Brain pericyte (primary cell): Measurements from ENCODE around the gene TNFRSF19.

Experiments used
- DNase-seq: peaks from one replicate; pipeline ENCODE4 v3.0.0-alpha.2; 2012; ENCODE audit warnings: low read depth, low spot score

TNFRSF19 gene

GRCh38 chr13:23683084-23683483 is 112.9 kb downstream of the TNFRSF19 start:
- no peak for DNase-seq

- DNase-seq = no peak
Measured at GRCh38 chr13:23684647-23685046, 114.4 kb downstream of the TNFRSF19 start.

- no peak for DNase-seq
Measured at GRCh38 chr13:23685416-23685815, 115.2 kb downstream of the TNFRSF19 start.

GRCh38 chr13:23686948-23687347 is 116.7 kb downstream of the TNFRSF19 start:
- DNase-seq = no peak

- no peak for DNase-seq
Measured at GRCh38 chr13:23687614-23688013, 117.4 kb downstream of the TNFRSF19 start.

GRCh38 chr13:23688336-23688735 is 118.1 kb downstream of the TNFRSF19 start:
- DNase-seq = no peak

GRCh38 chr13:23690668-23691067 is 120.5 kb downstream of the TNFRSF19 start:
- DNase-seq = no peak

- DNase-seq = no peak
Measured at GRCh38 chr13:23692816-23693215, 122.6 kb downstream of the TNFRSF19 start.

- DNase-seq = no peak
Measured at GRCh38 chr13:23695196-23695595, 125.0 kb downstream of the TNFRSF19 start.

- DNase-seq = no peak
Measured at GRCh38 chr13:23695711-23696464, 125.7 kb downstream of the TNFRSF19 start.

- DNase-seq = no peak
Measured at GRCh38 chr13:23696610-23697009, 126.4 kb downstream of the TNFRSF19 start.

- no peak for DNase-seq
Measured at GRCh38 chr13:23697772-23698313, 127.6 kb downstream of the TNFRSF19 start.

- no peak for DNase-seq
Measured at GRCh38 chr13:23699271-23699670, 129.1 kb downstream of the TNFRSF19 start.

- no peak for DNase-seq
Measured at GRCh38 chr13:23701186-23701585, 131.0 kb downstream of the TNFRSF19 start.

- DNase-seq = peak; percentile 92
Measured at GRCh38 chr13:23701636-23702035, 131.4 kb downstream of the TNFRSF19 start.

- no peak for DNase-seq
Measured at GRCh38 chr13:23703246-23703860, 133.1 kb downstream of the TNFRSF19 start.

GRCh38 chr13:23705583-23705982 is 135.4 kb downstream of the TNFRSF19 start:
- no peak for DNase-seq

- no peak for DNase-seq
Measured at GRCh38 chr13:23707674-23708073, 137.5 kb downstream of the TNFRSF19 start.

GRCh38 chr13:23709536-23709935 is 139.3 kb downstream of the TNFRSF19 start:
- no peak for DNase-seq

GRCh38 chr13:23710366-23710765 is 140.2 kb downstream of the TNFRSF19 start:
- no peak for DNase-seq

GRCh38 chr13:23711355-23711754 is 141.1 kb downstream of the TNFRSF19 start:
- DNase-seq = no peak

GRCh38 chr13:23714672-23715071 is 144.5 kb downstream of the TNFRSF19 start:
- DNase-seq = no peak
